PFSK-1 (cell line): ENCODE data around the gene WNK1.

Source experiments
- POLR2AphosphoS5 ChIP-seq: IDR thresholded peaks from 2 replicates; pipeline ENCODE4 v1.6.1; 2012; ENCODE audit warnings: low read depth, mild to moderate bottlenecking, control low read depth, low read length, moderate library complexity
- TF ChIP-seq, protein P1 (sequence below), 2 experiments: IDR thresholded peaks; 2 replicates each; pipeline versions ENCODE4 v1.6.1 to v1.8.0; 2011 to 2012; ENCODE audit warnings: low read depth in 2 of 2, low read length in 2 of 2, control low read depth in 1 of 2, inconsistent platforms in 1 of 2, mild to moderate bottlenecking in 1 of 2, moderate library complexity in 1 of 2; ENCODE audit not compliant: insufficient read depth in 1 of 2

DNA sequence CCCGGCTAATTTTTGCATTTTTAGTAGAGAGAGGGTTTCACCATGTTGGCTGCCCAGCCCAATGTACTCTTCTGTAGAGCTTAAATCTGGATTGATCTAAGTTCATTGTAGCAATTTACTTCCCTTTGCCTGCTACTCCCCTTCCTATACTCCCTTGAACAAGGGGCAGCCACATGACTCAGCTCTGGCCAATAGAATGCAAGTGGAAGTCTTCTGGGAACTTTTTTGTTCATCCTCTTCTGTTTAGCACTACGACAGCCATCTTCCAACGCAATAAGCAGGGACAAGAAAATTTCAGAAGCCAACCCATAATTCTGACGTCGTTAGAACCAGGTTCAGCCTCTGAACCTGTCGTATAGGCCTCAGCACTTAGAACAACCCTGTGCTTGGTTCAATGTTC is 203.6 kb downstream of the WNK1 start:
- no peak for TF ChIP-seq POLR2AphosphoS5
- TF ChIP-seq, protein P1, sequence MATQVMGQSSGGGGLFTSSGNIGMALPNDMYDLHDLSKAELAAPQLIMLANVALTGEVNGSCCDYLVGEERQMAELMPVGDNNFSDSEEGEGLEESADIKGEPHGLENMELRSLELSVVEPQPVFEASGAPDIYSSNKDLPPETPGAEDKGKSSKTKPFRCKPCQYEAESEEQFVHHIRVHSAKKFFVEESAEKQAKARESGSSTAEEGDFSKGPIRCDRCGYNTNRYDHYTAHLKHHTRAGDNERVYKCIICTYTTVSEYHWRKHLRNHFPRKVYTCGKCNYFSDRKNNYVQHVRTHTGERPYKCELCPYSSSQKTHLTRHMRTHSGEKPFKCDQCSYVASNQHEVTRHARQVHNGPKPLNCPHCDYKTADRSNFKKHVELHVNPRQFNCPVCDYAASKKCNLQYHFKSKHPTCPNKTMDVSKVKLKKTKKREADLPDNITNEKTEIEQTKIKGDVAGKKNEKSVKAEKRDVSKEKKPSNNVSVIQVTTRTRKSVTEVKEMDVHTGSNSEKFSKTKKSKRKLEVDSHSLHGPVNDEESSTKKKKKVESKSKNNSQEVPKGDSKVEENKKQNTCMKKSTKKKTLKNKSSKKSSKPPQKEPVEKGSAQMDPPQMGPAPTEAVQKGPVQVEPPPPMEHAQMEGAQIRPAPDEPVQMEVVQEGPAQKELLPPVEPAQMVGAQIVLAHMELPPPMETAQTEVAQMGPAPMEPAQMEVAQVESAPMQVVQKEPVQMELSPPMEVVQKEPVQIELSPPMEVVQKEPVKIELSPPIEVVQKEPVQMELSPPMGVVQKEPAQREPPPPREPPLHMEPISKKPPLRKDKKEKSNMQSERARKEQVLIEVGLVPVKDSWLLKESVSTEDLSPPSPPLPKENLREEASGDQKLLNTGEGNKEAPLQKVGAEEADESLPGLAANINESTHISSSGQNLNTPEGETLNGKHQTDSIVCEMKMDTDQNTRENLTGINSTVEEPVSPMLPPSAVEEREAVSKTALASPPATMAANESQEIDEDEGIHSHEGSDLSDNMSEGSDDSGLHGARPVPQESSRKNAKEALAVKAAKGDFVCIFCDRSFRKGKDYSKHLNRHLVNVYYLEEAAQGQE (IDR thresholded peaks at IDR 0.05; ENCODE audit: insufficient read depth in 1 of 2, low read depth in 2 of 2, low read length in 2 of 2) = no peak
